ENCODE measurements around the gene NHP2.
"Not testable (repeated sequence)": the region's sequence is repeated elsewhere in the genome, so short reads cannot be mapped to it uniquely, and the experiment has no call there.

The NHP2 gene

DNA sequence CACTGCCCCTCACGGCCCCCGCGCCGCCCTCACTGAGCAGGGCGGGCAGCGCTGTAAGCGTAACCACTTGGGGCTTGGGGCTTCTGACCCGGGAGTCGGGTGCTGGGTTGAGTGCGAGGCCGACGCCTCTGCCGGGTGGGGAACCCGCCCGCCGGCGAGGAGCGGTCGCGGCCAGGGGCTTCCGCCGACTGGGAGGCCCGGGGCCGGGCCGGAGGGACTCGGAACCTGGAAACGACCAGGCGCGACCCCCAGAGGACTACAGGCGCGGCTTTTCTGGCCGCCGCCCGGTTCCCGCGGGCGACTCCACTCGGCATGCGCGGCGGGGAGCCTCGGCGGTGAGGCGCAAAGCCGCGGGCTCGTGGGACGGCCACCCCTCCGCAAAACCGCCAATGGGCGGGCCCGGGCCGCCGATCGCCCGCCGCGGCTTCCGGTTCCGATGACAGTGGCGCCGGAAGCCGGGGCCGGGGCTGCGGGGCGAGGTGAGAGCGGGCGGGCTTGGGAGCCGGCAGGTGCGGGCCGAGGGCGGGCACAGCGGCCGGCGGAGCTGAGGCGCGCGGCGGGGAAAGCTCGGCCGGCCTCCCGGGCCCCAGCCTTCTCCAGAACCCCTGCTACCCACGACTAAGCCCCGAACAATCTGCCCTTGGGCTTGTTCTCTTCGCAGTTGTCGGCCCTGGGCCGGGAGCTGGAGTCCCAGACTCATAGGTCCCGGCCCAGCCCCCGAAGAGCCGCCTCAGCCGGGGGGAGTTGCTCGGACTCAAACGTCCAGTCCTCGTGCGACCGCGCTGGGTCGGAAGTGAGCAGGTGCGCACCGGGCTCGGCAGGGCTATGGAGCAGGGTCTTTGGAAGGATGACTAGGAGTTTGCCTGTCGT is 22.9 kb downstream of the NHP2 start, which contains the start of gene RMND5B:
Gene RMND5B (plus strand): TSS at position 439 of the 870 bp plus-strand sequence. CDS start 7,106 bp downstream, outside the sequence.
- peak; percentile 88 for DNase-seq (ENCODE audit: low spot score)

DNA sequence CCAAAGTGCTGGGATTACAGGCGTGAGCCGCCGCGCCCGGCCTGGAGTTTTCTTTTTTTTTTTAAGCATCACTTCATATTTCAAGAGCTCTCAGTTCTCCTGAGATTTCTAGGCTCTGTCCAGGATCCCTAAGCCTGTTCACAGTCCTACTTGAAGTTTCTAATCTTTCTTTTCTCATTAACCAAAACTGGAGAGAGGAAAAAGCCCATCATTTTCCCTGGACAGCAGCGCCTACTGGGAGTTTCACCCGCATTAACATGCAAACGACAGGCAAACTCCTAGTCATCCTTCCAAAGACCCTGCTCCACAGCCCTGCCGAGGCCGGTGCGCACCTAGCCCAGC is 23.5 kb downstream of the NHP2 start:
- DNase-seq (ENCODE audit: low spot score) = not testable (repeated sequence)

DNA sequence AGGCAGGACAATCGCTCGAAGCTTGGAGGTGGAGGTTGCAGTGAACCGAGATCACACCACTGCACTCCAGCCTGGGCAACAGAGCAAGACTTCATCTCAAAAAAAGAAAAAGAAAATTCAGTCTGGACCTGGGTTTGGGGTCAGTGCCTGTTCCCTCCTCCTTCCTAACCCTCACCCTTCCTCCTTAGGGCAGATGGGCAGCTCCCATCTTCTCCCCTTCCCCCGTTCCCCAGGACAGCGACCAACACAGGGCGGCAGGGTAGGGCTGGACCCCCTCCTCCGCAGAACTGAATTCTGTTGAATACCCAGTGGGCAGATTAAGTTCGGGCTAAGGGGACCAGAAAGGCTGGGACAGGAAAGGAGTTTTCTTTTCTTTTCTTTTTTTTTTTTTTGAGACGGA is 24.4 kb downstream of the NHP2 start:
- DNase-seq (ENCODE audit: low spot score) = no peak

DNA sequence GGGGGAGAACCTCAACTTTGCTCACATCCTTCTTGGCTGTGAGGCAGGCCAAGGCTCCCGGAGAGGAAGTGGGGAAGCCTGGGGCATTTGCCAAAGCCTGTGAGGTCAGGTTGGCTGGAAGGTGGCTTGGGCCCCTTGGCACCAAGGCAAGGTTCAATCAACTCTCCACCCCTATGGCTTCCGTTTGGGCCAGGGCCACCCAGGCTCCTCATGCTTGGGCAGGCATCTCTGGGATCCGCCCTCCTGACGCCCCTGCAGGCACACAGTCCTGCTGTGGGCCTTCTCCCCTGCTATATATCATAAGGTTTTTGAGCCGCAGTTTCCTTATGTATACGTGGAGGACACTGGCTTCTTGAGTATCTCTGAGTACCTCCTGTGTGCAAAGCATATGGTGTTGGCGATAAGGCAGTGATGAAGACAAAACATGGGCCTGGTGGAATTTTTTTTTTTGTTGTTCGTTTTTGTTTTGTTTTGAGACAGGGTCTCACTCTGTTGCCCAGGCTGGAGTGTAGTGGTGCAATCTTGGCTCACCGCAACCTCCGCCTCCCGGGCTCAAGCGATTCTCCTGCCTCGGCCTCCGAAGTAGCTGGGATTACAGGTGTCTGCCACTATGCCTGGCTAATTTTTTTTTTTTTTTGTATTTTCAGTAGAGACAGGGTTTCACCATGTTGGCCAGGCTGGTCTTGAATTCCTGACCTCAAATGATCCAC is 26.2 kb downstream of the NHP2 start:
- not testable (repeated sequence) for DNase-seq (ENCODE audit: low spot score)

DNA sequence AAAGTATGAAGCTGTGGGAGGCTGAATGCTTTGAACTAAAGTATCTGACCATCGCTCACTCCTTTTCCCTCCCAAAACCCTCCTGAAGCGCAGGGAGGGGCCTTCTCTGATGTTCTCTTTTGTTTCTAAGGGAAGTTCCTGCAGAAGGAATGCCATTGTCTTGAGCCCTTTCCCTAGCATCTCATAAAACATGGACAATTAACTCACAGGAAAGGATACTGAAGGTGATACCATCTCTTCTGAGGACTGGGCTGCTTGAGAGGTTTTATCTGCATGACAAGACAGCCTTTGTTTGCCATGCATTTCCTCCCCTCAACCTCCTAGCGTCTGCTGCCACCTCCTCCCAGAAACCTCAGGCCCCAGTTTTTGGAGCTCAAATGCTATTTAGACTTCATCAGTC is 27.1 kb downstream of the NHP2 start:
- no peak for DNase-seq (ENCODE audit: low spot score)

DNA sequence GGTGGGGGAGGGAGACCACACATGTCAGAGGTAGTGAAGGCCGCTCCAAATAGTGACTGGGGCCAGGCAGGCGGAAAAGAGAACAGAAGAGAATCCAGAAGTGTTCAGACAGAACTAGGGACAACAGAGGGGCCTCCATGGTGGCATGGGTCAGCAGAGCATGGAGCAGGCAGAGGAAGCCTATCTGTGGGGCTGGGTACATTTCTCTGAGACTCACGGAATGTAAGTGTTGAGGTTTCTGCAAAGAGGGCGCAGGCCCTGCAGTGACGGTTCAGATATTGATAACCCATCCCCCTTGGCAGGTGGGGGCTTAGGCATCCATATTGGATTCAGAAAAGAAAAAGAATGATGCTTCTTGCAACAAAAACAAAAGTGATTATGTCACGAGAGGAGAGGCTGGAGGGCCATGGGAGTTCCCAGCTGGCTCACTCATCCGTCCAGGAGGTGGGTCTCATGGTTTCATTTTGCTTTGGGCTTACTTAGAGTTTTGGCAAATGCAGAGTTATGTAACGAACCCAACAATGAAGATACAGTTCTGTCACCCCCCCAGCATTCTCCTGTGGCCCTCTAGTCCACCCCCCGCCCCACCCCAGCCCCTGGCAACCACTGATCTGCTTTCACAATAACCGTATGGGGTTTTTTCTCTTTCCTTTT is 28.3 kb downstream of the NHP2 start:
- DNase-seq (ENCODE audit: low spot score) = no peak

DNA sequence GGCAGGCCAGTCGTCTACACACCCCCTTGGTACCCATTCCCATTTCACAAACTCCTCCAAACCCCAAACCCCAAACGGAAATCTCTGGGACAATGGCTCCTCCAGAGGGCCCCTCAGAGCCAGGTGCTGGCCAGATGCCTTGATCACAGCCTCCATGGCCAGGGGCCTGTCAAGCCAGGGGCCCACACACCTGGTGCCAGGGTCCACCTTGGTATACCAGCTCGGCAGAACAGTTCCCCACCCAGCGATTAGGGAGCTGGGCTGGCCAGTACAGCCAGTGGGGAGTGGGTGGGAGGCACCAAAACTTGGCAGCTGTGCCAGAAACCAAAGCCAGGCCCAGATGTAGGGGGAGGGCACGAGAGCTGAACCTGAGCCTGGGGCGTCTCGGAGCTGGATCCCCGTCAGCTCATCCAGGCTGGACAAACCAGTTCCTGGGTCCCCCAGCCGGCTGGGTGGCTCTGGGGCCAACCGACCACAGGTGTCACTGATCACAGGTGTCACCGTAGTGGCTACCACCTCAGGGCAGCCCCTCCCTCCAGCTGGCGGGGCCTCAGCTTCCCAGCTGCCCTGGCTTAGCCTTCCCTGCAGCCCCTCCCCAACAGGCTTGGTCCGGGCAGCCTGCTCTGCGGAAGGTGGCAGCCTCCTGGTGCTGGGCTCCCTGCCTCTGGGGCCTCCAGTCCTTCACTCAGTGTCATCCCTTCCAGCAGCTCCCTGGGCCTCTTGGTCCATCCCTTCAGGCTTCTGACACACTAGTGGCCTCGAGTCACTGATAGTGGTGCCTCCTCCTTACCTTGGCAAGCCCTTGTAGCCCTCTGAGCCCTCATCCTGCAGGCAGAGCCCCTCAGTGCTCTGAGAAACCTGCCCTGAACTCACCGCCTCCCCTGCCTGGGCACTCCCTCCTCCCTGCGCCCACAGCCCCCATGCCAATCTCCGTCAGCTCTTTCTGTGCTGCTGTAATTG is 29.4 kb downstream of the NHP2 start:
- DNase-seq (ENCODE audit: low spot score) = no peak

DNA sequence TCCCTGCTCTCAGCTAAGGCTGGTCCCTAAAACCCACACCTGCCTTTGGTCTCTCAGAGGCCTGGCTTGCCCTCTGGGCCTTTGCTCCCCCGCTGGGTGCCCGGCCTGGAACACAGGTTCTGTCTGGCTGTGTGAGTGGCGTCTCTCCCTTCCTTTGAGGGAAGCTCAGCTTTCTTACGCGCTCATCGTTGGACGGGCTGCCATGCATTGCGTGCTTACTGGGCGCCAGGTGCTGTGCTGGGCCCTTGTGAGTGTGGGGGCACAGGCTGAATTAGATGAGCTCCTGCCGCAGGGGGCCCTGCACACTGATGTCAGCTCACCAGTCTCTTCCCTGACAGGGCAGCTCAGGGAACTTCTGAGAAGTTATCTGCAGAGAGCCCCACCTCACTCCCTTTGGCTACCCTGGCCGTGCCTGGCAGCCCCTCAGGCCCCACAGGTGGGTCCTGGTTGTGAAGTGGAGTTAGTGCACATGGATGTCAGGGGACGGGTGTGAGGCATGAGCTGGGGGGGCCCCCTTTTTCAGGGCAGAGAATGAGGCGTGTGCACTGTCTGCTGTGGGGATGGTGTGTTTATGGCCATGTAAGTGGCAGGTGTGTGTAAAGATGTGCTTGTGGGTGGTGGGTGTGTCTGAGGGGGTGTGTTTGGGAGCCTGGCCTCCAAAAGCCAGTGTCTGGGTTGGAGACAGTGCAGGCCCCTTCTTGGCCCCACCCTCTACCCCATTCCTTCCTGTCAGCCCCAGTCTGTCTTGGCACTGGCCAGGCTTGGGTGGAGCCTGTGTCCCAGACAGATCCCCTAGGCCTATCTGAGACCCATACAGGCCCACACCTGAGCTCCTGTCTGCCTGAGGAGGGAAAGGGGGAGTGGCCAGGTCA is 30.4 kb downstream of the NHP2 start:
- DNase-seq (ENCODE audit: low spot score) = no peak

DNA sequence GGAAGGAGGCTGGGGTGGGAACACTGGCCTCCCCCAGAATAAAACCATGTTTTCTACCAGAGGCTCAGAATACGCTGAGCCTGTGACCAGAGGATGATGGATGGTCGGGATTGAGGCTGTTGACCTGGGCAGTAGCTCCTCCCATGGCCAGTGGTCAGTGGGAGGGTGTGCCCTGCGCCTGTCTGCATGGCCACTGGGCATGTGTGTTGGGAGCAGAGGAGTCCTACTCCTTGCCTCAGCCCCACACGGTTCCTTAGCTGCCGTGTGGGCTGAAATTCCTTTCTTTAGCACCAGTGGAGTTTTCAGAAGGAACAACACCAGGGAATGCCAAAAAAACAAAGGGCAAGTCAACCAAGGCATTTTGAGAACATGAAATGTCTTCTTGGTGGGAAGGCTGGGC is 31.3 kb downstream of the NHP2 start:
- no peak for DNase-seq (ENCODE audit: low spot score)

DNA sequence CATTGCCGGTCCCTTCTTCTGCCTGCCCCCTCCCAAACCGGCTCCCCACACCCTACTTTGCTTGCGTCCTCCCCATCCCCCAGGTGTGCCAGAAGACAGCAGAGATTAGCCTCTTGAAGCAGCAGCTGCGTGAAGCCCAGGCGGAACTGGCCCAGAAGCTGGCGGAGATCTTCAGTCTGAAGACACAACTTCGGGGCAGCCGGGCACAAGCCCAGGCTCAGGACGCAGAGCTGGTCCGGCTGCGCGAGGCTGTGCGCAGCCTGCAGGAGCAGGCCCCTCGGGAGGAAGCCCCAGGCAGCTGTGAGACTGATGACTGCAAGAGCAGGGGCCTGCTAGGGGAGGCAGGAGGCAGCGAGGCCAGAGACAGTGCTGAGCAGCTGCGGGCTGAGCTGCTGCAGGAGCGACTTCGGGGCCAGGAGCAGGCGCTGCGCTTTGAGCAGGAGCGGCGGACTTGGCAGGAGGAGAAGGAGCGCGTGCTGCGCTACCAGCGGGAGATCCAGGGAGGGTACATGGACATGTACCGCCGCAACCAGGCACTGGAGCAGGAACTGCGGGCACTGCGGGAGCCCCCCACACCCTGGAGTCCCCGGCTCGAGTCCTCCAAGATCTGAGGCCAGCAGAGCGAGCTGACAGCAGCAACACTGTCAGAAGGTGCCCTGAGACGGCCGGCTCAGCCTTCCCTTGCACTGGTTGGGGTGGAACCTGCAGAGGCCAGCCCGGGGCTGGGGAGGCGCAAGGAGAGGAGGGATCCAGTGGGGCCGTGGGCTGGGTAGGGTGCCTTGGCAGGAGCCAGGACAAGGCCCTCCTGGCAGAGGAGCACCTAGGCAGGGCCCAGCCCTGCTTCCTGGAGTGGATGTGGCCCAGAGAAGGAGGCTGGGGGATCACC is 32.1 kb downstream of the NHP2 start:
- no peak for DNase-seq (ENCODE audit: low spot score)

DNA sequence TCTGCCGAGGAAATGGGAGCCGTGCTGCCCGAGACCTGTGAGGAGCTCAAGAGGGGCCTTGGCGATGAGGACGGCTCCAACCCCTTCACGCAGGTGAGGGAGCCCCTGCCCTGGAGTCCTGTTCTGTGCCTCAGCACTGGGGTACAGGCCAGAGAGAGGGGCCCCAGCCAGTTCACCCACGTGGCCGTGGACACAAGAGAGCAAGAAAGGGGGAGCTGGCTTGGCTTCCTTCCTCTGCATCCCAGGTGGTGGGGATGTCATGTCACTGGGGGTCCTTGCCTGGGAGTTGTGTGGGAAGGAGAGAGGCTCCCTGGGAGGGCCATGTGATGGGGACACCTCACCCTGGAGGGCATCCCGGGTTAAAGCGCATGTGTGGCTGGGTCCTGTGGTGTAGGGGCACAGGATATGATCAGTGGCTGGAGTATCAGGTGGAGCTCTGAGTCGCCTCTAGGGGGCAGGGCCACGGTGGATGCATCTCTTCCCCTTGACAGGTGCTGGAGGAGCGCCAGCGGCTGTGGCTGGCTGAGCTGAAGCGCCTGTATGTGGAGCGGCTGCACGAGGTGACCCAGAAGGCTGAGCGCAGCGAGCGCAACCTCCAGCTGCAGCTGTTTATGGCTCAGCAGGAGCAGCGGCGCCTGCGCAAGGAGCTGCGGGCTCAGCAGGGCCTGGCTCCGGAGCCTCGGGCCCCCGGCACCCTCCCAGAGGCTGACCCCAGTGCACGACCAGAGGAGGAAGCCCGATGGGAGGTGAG is 32.9 kb downstream of the NHP2 start:
- peak; percentile 75 for DNase-seq (ENCODE audit: low spot score)

DNA sequence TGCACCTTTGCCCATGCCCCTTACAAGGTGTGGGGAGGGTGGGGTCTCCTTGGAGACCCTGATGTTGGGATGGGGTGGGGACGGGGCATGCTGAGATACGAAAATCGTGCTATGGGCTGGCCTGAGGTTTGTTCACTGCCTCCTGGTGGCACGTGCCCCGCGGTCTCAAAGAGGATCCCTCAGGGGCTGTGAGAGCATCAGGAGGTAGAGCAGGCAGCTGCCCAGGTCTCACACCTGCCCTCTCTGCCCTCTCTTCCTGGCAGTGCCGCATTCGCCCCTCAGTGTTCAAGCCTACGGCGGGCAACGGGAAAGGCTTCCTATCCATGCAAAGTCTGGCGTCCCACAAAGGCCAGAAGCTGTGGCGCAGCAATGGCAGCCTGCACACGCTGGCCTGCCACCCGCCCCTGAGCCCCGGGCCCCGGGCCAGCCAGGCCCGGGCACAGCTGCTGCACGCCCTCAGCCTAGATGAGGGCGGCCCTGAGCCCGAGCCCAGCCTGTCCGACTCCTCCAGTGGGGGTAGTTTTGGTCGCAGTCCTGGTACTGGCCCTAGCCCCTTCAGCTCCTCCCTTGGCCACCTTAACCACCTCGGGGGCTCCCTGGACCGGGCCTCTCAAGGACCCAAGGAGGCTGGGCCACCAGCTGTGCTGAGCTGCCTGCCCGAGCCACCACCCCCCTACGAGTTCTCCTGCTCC is 33.6 kb downstream of the NHP2 start:
- DNase-seq (ENCODE audit: low spot score) = no peak

DNA sequence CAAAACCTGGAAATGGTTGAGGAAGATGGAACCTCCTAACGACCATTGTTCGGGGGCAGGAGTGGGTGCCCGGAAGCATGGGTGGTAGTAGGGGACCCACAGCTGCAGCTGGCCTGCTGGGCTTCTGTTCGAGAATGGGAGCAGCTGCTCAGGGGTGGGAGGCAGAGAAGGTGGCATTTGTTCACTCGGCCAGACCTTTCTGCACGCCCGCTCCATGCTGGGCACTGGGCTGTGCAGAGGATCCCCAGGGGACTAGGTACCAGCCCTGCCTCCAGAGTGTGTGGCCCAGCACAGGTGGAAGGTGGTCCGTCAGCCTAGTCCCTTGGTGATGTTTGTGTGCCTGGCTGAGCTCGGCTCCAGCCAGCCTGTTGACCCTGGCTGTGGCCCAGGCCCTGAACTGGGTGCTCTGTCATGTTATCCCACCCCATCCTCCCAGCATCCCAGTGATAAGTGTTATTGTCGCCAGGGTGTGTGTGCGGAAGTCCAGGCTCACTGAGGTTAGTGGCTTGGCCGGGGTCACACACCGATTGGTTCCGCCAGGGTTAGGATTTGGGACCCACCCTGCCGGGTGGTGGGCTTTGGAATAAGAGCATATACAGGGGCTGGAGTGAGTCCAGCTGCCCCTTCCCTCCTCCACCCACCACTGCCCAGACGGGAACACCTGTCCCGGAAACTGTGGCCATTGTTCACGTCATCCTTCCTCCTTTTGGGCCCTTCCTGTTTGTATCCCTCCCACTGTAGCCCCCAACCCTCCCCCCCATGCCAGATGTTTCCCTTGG is 35.6 kb downstream of the NHP2 start:
- no peak for DNase-seq (ENCODE audit: low spot score)

DNA sequence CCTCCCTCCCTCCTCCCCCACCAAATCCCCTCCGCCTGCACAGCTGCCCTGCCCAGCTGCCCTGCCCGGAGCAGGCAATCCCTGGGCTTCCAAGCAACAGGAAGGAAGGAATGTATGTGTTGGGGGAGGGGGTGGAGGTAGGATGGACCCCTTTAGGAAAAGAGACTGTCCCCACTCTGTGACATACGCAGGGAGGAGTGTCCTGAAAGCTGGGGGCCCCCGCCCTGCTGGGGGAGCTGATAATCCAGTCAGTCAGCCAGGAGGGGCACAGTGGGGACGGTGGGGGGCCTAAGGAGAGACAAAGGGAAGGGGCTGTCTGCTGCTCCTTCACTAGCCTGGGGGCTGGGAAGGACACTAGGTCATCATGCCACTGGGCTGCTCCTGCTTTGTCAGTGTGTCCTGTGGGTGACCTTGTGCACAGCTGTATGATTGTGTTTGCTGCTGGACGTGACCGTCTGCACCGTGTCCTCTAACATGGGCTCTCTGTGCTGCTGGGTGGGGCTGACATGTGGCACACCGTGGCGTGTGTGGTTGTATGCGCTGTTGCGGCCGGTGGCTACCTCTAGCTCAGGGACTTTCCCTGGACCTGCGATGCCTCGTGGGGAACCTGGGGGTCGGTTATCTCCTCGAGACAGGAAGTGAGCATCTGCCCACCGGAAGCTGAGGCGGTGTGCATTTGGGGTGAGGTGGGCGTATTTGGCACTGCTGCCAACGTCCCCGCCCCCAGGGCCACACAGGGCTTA is 37.4 kb downstream of the NHP2 start:
- no peak for DNase-seq (ENCODE audit: low spot score)

DNA sequence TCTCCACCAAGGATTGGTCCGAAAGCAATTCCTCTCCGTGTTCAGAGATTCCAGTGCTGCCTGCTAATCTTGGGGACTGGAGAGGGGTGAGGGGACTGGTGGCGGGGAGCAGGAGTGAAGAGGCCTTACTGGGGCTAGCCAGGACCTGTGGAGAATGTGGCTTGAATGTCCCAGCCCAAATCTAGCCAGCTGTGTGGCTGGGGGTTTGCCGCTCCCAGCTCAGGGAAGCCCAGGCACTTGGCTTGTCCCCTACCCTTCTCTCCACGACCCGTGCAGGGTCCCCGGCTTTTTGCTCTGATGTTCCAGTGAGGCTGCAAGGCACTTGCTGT is 37.9 kb downstream of the NHP2 start:
- no peak for DNase-seq (ENCODE audit: low spot score)

DNA sequence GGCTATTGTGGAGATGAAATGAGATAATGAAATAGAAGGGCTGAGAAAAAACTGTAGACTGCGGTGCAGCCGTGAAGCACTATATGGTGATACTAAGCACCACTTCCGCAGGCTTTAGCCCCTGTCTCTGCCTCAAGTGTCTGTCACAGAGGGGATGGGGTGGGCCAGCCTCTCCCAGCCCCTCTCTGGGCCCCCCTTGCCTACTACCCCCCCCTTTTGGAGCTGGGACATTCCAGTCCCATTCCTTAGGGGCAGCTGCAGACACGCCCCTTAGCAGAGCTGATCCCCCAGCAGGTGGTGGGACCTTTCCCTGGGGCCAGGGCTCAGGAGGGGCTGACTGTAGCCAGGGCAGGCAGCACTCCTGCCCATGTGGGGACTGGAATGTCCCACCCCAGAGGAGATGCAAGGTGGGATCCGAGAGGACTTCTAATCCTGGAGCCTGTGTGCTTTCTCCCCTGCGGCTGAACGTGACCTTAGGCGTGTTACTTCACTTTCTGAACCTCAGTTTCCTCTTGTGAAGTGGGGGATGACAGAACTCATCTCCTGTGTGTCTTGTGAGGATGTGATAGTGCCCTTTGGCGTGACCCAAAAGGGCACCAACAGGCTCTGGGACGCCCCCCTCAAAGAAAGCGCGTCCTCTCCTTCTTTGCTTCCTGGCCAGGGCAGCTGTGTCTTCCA is 38.4 kb downstream of the NHP2 start:
- DNase-seq (ENCODE audit: low spot score) = no peak
